Measurements from ENCODE around the gene SUN2.

SUN2 gene

GRCh38 chr22:38768036-38768435 is 12.2 kb upstream of the SUN2 start:
- no peak for DNase-seq
- Histone ChIP-seq H3K56ac (ENCODE audit: low read length) (no peak overlapping the region), H3K4me3 (ENCODE audit: low read length) (no peak overlapping the region), H3K23ac (ENCODE audit: low read length) (no peak overlapping the region), H3K4me2 (ENCODE audit: low read length) (no peak overlapping the region), H3K9ac (ENCODE audit: low read length) (no peak overlapping the region), H3K4ac (ENCODE audit: low read depth, low read length) (no peak overlapping the region), H3K4me1 (ENCODE audit: control insufficient read depth, low read depth, low read length) (no peaks in the 10 kb centered on the region), H2BK15ac (replicated peaks; ENCODE audit: low read depth) (no peak overlapping the region), H2BK5ac (ENCODE audit: low read length) (no peak overlapping the region), H3K18ac (ENCODE audit: low read length) (no peak overlapping the region), H3K79me1 (ENCODE audit: low read length) (no peaks in the 10 kb centered on the region), H3K27ac (ENCODE audit: low read depth, low read length) (no peak overlapping the region), H3K36me3 (ENCODE audit: control insufficient read depth, insufficient read depth, low read length) (no peaks in the 10 kb centered on the region), H2BK120ac (ENCODE audit: low read depth, low read length) (no peak overlapping the region), H3K79me2 (ENCODE audit: control insufficient read depth, insufficient read depth, low read length) (no peaks in the 10 kb centered on the region), H2AK5ac (ENCODE audit: low read length) (no peak overlapping the region), H4K8ac (ENCODE audit: low read depth, low read length) (no peak overlapping the region), H3K27me3 (ENCODE audit: insufficient read depth, low read length, poor library complexity) (no peaks in the 10 kb centered on the region), H4K5ac (ENCODE audit: low read length) (no peak overlapping the region)
- no CpG with 5 or more reads among the region's 11 CpGs for WGBS (ENCODE audit: extremely low coverage, insufficient coverage, low lambda C conversion rate)

- Histone ChIP-seq H3K9ac (ENCODE audit: low read length) (no peak overlapping the region), H3K27me3 (ENCODE audit: insufficient read depth, low read length, poor library complexity) (no peaks in the 10 kb centered on the region), H2AK5ac (ENCODE audit: low read length) (no peak overlapping the region), H3K23ac (ENCODE audit: low read length) (no peak overlapping the region), H3K4ac (ENCODE audit: low read depth, low read length) (no peak overlapping the region), H3K27ac (ENCODE audit: low read depth, low read length) (no peak overlapping the region), H3K18ac (ENCODE audit: low read length) (no peak overlapping the region), H4K5ac (ENCODE audit: low read length) (no peak overlapping the region), H2BK120ac (ENCODE audit: low read depth, low read length) (no peak overlapping the region), H3K79me2 (ENCODE audit: control insufficient read depth, insufficient read depth, low read length) (no peaks in the 10 kb centered on the region), H3K36me3 (ENCODE audit: control insufficient read depth, insufficient read depth, low read length) (no peaks in the 10 kb centered on the region), H3K4me1 (ENCODE audit: control insufficient read depth, low read depth, low read length) (no peaks in the 10 kb centered on the region), H2BK15ac (replicated peaks; ENCODE audit: low read depth) (no peak overlapping the region), H3K4me2 (ENCODE audit: low read length) (no peak overlapping the region), H3K56ac (ENCODE audit: low read length) (no peak overlapping the region), H2BK5ac (ENCODE audit: low read length) (no peak overlapping the region), H3K4me3 (ENCODE audit: low read length) (no peak overlapping the region), H4K8ac (ENCODE audit: low read depth, low read length) (no peak overlapping the region), H3K79me1 (ENCODE audit: low read length) (no peaks in the 10 kb centered on the region)
- whole genome bisulfite sequencing (ENCODE audit: extremely low coverage, insufficient coverage, low lambda C conversion rate): no CpG with 5 or more reads among the region's 9 CpGs
- no peak for DNase-seq
These were observed 11.5 kb upstream of the SUN2 start for GRCh38 chr22:38767313-38767712.

GRCh38 chr22:38766076-38766777 is 10.4 kb upstream of the SUN2 start:
- WGBS (ENCODE audit: extremely low coverage, insufficient coverage, low lambda C conversion rate): no CpG with 5 or more reads among the region's 14 CpGs
- Histone ChIP-seq H3K4me1 (ENCODE audit: control insufficient read depth, low read depth, low read length) (no peaks in the 10 kb centered on the region), H3K23ac (ENCODE audit: low read length) (no peak overlapping the region), H2BK5ac (ENCODE audit: low read length) (no peak overlapping the region), H3K9ac (ENCODE audit: low read length) (no peak overlapping the region), H2BK15ac (replicated peaks; ENCODE audit: low read depth) (no peak overlapping the region), H3K36me3 (ENCODE audit: control insufficient read depth, insufficient read depth, low read length) (no peaks in the 10 kb centered on the region), H4K8ac (ENCODE audit: low read depth, low read length) (no peak overlapping the region), H3K27ac (ENCODE audit: low read depth, low read length) (no peak overlapping the region), H4K5ac (ENCODE audit: low read length) (no peak overlapping the region), H3K79me2 (ENCODE audit: control insufficient read depth, insufficient read depth, low read length) (no peaks in the 10 kb centered on the region), H3K4ac (ENCODE audit: low read depth, low read length) (no peak overlapping the region), H3K18ac (ENCODE audit: low read length) (no peak overlapping the region), H3K27me3 (ENCODE audit: insufficient read depth, low read length, poor library complexity) (no peaks in the 10 kb centered on the region), H3K56ac (ENCODE audit: low read length) (no peak overlapping the region), H3K79me1 (ENCODE audit: low read length) (no peaks in the 10 kb centered on the region), H3K4me2 (ENCODE audit: low read length) (no peak overlapping the region), H2BK120ac (ENCODE audit: low read depth, low read length) (no peak overlapping the region), H2AK5ac (ENCODE audit: low read length) (no peak overlapping the region), H3K4me3 (ENCODE audit: low read length) (no peak overlapping the region)
- peak; percentile 89 for DNase-seq

GRCh38 chr22:38762551-38762983 is 6.8 kb upstream of the SUN2 start:
- H3K4me2 ChIP-seq (ENCODE audit: low read length): no peak overlapping the region
- no peak overlapping the region for H2AK5ac ChIP-seq (ENCODE audit: low read length)
- no peak overlapping the region for H3K23ac ChIP-seq (ENCODE audit: low read length)
- no peak overlapping the region for H3K18ac ChIP-seq (ENCODE audit: low read length)
- H4K8ac ChIP-seq (ENCODE audit: low read depth, low read length): no peak overlapping the region
- H3K79me2 ChIP-seq (ENCODE audit: control insufficient read depth, insufficient read depth, low read length): no peaks in the 10 kb centered on the region
- no peaks in the 10 kb centered on the region for H3K27me3 ChIP-seq (ENCODE audit: insufficient read depth, low read length, poor library complexity)
- H2BK5ac ChIP-seq (ENCODE audit: low read length): no peak overlapping the region
- H2BK120ac ChIP-seq (ENCODE audit: low read depth, low read length): no peak overlapping the region
- H3K4me1 ChIP-seq (ENCODE audit: control insufficient read depth, low read depth, low read length): no peaks in the 10 kb centered on the region
- no peak overlapping the region for H3K4ac ChIP-seq (ENCODE audit: low read depth, low read length)
- H3K79me1 ChIP-seq (ENCODE audit: low read length): no peaks in the 10 kb centered on the region
- H3K56ac ChIP-seq (ENCODE audit: low read length): no peak overlapping the region
- no peak overlapping the region for H3K27ac ChIP-seq (ENCODE audit: low read depth, low read length)
- WGBS (ENCODE audit: extremely low coverage, insufficient coverage, low lambda C conversion rate): no CpG with 5 or more reads among the region's 11 CpGs
- H2BK15ac ChIP-seq (replicated peaks; ENCODE audit: low read depth): no peak overlapping the region
- H3K9ac ChIP-seq (ENCODE audit: low read length): no peak overlapping the region
- H3K36me3 ChIP-seq (ENCODE audit: control insufficient read depth, insufficient read depth, low read length): no peaks in the 10 kb centered on the region
- H4K5ac ChIP-seq (ENCODE audit: low read length): no peak overlapping the region
- H3K4me3 ChIP-seq (ENCODE audit: low read length): no peak overlapping the region
- no peak for DNase-seq

- H3K36me3 ChIP-seq (ENCODE audit: control insufficient read depth, insufficient read depth, low read length): no peaks in the 10 kb centered on the region
- H3K56ac ChIP-seq (ENCODE audit: low read length): no peak overlapping the region
- no peak overlapping the region for H3K4me2 ChIP-seq (ENCODE audit: low read length)
- H3K27me3 ChIP-seq (ENCODE audit: insufficient read depth, low read length, poor library complexity): no peaks in the 10 kb centered on the region
- no peaks in the 10 kb centered on the region for H3K79me1 ChIP-seq (ENCODE audit: low read length)
- H3K4me1 ChIP-seq (ENCODE audit: control insufficient read depth, low read depth, low read length): peaks cover 5% of the 10 kb centered on the region
- H3K79me2 ChIP-seq (ENCODE audit: control insufficient read depth, insufficient read depth, low read length): no peaks in the 10 kb centered on the region
- H3K9ac ChIP-seq (ENCODE audit: low read length): no peak overlapping the region
- no peak overlapping the region for H2BK15ac ChIP-seq (replicated peaks; ENCODE audit: low read depth)
- H2AK5ac ChIP-seq (ENCODE audit: low read length): no peak overlapping the region
- 100% methylated on average over 4 of the region's 20 CpGs for WGBS (ENCODE audit: extremely low coverage, insufficient coverage, low lambda C conversion rate)
- H3K4me3 ChIP-seq (ENCODE audit: low read length): no peak overlapping the region
- no peak for DNase-seq
- no peak overlapping the region for H4K5ac ChIP-seq (ENCODE audit: low read length)
- H3K18ac ChIP-seq (ENCODE audit: low read length): no peak overlapping the region
- H2BK5ac ChIP-seq (ENCODE audit: low read length): no peak overlapping the region
- H2BK120ac ChIP-seq (ENCODE audit: low read depth, low read length): no peak overlapping the region
- no peak overlapping the region for H3K4ac ChIP-seq (ENCODE audit: low read depth, low read length)
- H4K8ac ChIP-seq (ENCODE audit: low read depth, low read length): no peak overlapping the region
- H3K23ac ChIP-seq (ENCODE audit: low read length): no peak overlapping the region
- H3K27ac ChIP-seq (ENCODE audit: low read depth, low read length): no peak overlapping the region
These were observed 5.7 kb upstream of the SUN2 start for GRCh38 chr22:38761202-38762162.

Measured in mesendoderm (in vitro differentiated cells).